PFSK-1 (cell line): ENCODE results near the gene HNRNPAB.

Source experiments
- FOXP2 ChIP-seq: optimal IDR thresholded peaks from 2 replicates; pipeline ENCODE3; 2011; ENCODE audit warnings: borderline replicate concordance, control low read depth, inconsistent platforms; ENCODE audit not compliant: insufficient read depth; ENCODE audit errors: extremely low read length, extremely low read depth
- POLR2AphosphoS5 ChIP-seq: IDR thresholded peaks from 2 replicates; pipeline ENCODE4 v1.6.1; 2012; ENCODE audit warnings: low read depth, mild to moderate bottlenecking, control low read depth, low read length, moderate library complexity
- REST ChIP-seq, 2 experiments: IDR thresholded peaks; 2 replicates each; pipeline versions ENCODE4 v1.6.1 to v1.8.0; 2011 to 2012; ENCODE audit warnings: low read depth in 2 of 2, low read length in 2 of 2, control low read depth in 1 of 2, inconsistent platforms in 1 of 2, mild to moderate bottlenecking in 1 of 2, moderate library complexity in 1 of 2; ENCODE audit not compliant: insufficient read depth in 1 of 2
- SIN3A ChIP-seq: IDR thresholded peaks from 2 replicates; pipeline ENCODE4 v1.6.1; 2012; ENCODE audit warnings: mild to moderate bottlenecking, low read length, moderate library complexity, borderline replicate concordance; ENCODE audit not compliant: insufficient read depth
- TAF1 ChIP-seq: IDR thresholded peaks from 2 replicates; pipeline ENCODE4 v1.6.1; 2012; ENCODE audit warnings: low read length, control low read depth, borderline replicate concordance; ENCODE audit not compliant: insufficient read depth

HNRNPAB gene

GRCh38 chr5:178203670-178204181 is 607 bp upstream of the HNRNPAB start:
- TF ChIP-seq TAF1, result no peak
- no peak for TF ChIP-seq SIN3A
- TF ChIP-seq FOXP2, result no peak
- no peak for TF ChIP-seq REST (IDR thresholded peaks at IDR 0.05; ENCODE audit: insufficient read depth in 1 of 2, low read depth in 2 of 2, low read length in 2 of 2)
- TF ChIP-seq POLR2AphosphoS5, result no peak

GRCh38 chr5:178204935-178205748 is 809 bp downstream of the HNRNPAB start:
- TF ChIP-seq FOXP2 (no peak), SIN3A (no peak), POLR2AphosphoS5 (no peak), REST (IDR thresholded peaks at IDR 0.05; ENCODE audit: insufficient read depth in 1 of 2, low read depth in 2 of 2, low read length in 2 of 2) (no peak), TAF1 (no peak)

- TF ChIP-seq POLR2AphosphoS5 (no peak), TAF1 (no peak), SIN3A (no peak), FOXP2 (no peak), REST (IDR thresholded peaks at IDR 0.05; ENCODE audit: insufficient read depth in 1 of 2, low read depth in 2 of 2, low read length in 2 of 2) (no peak)
Measured at GRCh38 chr5:178205749-178206047, 1.4 kb downstream of the HNRNPAB start.

GRCh38 chr5:178206166-178207101 is 2.1 kb downstream of the HNRNPAB start:
- no peak for TF ChIP-seq SIN3A
- TF ChIP-seq POLR2AphosphoS5, result peak; percentile 17

GRCh38 chr5:178207183-178207916 is 3.0 kb downstream of the HNRNPAB start:
- TF ChIP-seq POLR2AphosphoS5 (0 out of 2 replicates have a peak, but pooled peaks have one; percentile 29), REST (IDR thresholded peaks at IDR 0.05; ENCODE audit: insufficient read depth in 1 of 2, low read depth in 2 of 2, low read length in 2 of 2) (no peak), SIN3A (no peak), TAF1 (no peak), FOXP2 (no peak)
